HG03571 (cell line): Measurements from ENCODE around the gene KDM7A.
"Not testable (repeated sequence)": the region's sequence is repeated elsewhere in the genome, so short reads cannot be mapped to it uniquely, and the experiment has no call there.

Experiments
- ATAC-seq: cut with Tn5 transposase; IDR thresholded peaks from one replicate; pipeline ENCODE4 v1.9.1; 2021; ENCODE audit not compliant: unreplicated experiment

Gene KDM7A

GRCh38 chr7:140161047-140161446 is 15.7 kb downstream of the KDM7A start:
- ATAC-seq: no peak

- no peak for ATAC-seq
These were observed 16.5 kb downstream of the KDM7A start for GRCh38 chr7:140160308-140160707.

GRCh38 chr7:140159497-140159896 is 17.3 kb downstream of the KDM7A start:
- no peak for ATAC-seq

- ATAC-seq: no peak
These were observed 20.2 kb downstream of the KDM7A start for GRCh38 chr7:140156460-140157080.

GRCh38 chr7:140155428-140155827 is 21.4 kb downstream of the KDM7A start:
- no peak for ATAC-seq

GRCh38 chr7:140153666-140154161 is 23.1 kb downstream of the KDM7A start:
- no peak for ATAC-seq

- ATAC-seq: no peak
These were observed 30.2 kb downstream of the KDM7A start for GRCh38 chr7:140146574-140146973.

- no peak for ATAC-seq
These were observed 31.1 kb downstream of the KDM7A start for GRCh38 chr7:140145709-140146108.

GRCh38 chr7:140144821-140145220 is 32.0 kb downstream of the KDM7A start:
- ATAC-seq: no peak

- ATAC-seq: no peak
These were observed 32.8 kb downstream of the KDM7A start for GRCh38 chr7:140143997-140144396.

- no peak for ATAC-seq
These were observed 34.8 kb downstream of the KDM7A start for GRCh38 chr7:140142031-140142430.

- no peak for ATAC-seq
These were observed 35.5 kb downstream of the KDM7A start for GRCh38 chr7:140141256-140141655.

GRCh38 chr7:140137078-140137477 is 39.7 kb downstream of the KDM7A start:
- ATAC-seq: no peak

- ATAC-seq: no peak
These were observed 40.7 kb downstream of the KDM7A start for GRCh38 chr7:140136073-140136472.

GRCh38 chr7:140134039-140134438 is 42.7 kb downstream of the KDM7A start:
- ATAC-seq: no peak

- no peak for ATAC-seq
These were observed 49.2 kb downstream of the KDM7A start for GRCh38 chr7:140127360-140128127.

- ATAC-seq: no peak
These were observed 50.2 kb downstream of the KDM7A start for GRCh38 chr7:140126435-140127034.

GRCh38 chr7:140122965-140123364 is 53.8 kb downstream of the KDM7A start:
- ATAC-seq: no peak

GRCh38 chr7:140121326-140121725 is 55.5 kb downstream of the KDM7A start:
- no peak for ATAC-seq

GRCh38 chr7:140114817-140115216 is 62.0 kb downstream of the KDM7A start:
- ATAC-seq: not testable (repeated sequence)

GRCh38 chr7:140108777-140109176 is 68.0 kb downstream of the KDM7A start:
- ATAC-seq: not testable (repeated sequence)

- no peak for ATAC-seq
These were observed 80.3 kb downstream of the KDM7A start for GRCh38 chr7:140096459-140096858.
